Measurements from ENCODE around the gene ZCCHC24. TPM values are rescaled to one million over a fixed set of nuclear protein-coding genes. Genes with fewer than 3 reads are reported as not detected.

Gene ZCCHC24
- total RNA-seq, 2 experiments from 2014 or later: 0.78 to 0.80 TPM

DNA sequence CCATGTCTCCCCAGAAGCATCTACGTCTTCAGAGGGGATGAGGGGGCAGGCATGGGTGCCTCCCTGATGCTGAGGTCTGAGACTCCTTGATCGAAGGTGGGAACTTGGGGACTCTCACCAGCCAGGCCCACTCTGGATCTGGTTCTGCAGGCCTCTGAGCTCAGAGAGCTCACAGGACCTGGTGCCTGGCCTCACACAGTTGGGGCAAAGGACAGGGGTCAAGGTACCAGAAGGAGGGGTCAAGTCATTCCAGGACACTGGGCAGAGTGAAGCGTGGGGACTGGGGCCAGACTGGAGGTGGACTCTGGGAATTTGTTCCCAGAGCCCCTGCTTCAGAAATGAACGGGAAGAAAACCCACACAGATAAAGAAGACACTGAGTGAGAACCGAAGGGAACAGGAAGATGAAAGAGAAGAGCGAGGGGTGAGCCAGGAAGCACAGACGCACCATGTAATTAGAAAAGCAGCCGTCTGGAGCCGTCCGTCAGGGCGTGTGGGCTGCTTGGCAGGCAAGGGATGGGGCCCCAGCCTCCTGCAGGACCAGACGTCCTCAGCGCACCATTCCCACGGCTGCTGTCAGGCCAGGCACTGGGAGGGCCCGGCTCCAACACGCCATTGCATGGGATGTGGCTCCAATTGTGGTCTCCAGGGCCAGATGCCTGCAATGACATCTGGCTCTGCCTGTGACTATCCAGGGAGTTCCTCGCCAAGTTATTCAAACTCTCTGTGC lies 47.7 kb downstream of the ZCCHC24 start:
- Mint-ChIP-seq H3K9me3 (no peaks in the 10 kb centered on the region), H3K4me1 (no peaks in the 10 kb centered on the region), H3K4me3 (no peak overlapping the region), H3K27ac (no peak overlapping the region), H3K36me3 (no peaks in the 10 kb centered on the region), H3K27me3 (peaks cover 4% of the 10 kb centered on the region)
- no peak for DNase-seq

DNA sequence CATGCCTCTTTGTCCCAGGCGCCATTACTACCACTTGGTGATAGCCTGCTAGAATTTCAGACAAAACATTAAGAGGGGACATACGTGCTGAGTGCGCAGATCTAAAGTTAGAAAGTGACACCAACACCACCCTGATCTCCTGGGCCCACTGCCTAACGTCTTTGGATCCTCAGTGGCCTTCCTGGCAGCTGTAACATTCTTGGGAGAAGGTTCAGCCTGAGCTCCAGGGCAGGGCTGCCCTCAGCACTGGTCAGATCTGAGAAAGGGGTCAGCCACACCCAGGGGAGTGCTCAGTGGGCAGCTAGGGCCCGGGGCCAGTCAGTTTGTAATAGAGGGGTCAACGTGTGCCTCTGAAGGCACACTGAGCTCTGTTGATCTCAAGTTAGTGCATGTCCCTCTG lies 48.4 kb downstream of the ZCCHC24 start:
- no peaks in the 10 kb centered on the region for H3K36me3 Mint-ChIP-seq
- no peak overlapping the region for H3K4me3 Mint-ChIP-seq
- no peak overlapping the region for H3K27ac Mint-ChIP-seq
- H3K4me1 Mint-ChIP-seq: no peaks in the 10 kb centered on the region
- H3K27me3 Mint-ChIP-seq: peaks cover 3% of the 10 kb centered on the region
- H3K9me3 Mint-ChIP-seq: no peaks in the 10 kb centered on the region
- DNase-seq: no peak

DNA sequence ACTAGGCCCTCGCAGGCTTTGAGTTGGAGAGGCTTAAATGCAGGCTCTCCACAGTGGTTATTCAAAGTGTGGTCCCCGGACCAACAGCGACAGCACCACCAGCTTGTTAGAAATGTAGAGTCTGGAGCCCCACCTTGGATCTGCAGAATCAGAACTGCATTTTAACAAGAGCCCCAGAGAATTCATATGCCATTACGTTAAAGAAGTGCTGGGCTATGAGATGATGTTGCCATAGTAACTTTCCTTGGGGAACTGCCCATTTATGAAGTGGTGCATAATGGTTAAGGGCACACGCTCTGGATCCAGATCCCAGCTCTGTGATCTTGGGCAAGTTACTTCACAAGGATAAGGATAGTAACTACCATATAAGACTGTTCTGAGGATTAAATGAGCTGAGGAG lies 48.9 kb downstream of the ZCCHC24 start:
- no peak for DNase-seq
- no peaks in the 10 kb centered on the region for H3K4me1 Mint-ChIP-seq
- no peaks in the 10 kb centered on the region for H3K9me3 Mint-ChIP-seq
- no peaks in the 10 kb centered on the region for H3K36me3 Mint-ChIP-seq
- H3K4me3 Mint-ChIP-seq: no peak overlapping the region
- no peak overlapping the region for H3K27ac Mint-ChIP-seq
- peaks cover 3% of the 10 kb centered on the region for H3K27me3 Mint-ChIP-seq

DNA sequence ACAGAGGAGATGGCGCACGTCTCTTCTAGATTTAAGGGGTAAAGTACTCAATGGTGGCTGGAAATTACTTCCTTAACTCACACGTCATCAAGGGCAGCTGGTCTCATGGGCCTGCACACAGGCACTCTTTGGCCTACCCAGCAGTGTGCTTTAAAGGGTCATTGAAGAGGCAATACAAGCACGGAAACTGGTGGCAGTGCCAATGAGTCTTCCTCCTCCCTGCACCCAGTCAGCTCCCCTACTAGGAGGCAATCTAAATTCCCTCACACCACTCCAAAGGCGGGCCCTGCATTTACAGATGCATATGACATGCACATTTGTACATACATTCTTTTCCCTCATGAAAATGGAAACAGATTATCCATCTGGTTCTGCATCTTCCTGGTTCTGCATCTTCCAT lies 50.8 kb downstream of the ZCCHC24 start:
- Mint-ChIP-seq H3K36me3 (no peaks in the 10 kb centered on the region), H3K4me1 (no peaks in the 10 kb centered on the region), H3K4me3 (no peak overlapping the region), H3K9me3 (no peaks in the 10 kb centered on the region), H3K27me3 (peaks cover 3% of the 10 kb centered on the region), H3K27ac (no peak overlapping the region)
- DNase-seq: no peak

DNA sequence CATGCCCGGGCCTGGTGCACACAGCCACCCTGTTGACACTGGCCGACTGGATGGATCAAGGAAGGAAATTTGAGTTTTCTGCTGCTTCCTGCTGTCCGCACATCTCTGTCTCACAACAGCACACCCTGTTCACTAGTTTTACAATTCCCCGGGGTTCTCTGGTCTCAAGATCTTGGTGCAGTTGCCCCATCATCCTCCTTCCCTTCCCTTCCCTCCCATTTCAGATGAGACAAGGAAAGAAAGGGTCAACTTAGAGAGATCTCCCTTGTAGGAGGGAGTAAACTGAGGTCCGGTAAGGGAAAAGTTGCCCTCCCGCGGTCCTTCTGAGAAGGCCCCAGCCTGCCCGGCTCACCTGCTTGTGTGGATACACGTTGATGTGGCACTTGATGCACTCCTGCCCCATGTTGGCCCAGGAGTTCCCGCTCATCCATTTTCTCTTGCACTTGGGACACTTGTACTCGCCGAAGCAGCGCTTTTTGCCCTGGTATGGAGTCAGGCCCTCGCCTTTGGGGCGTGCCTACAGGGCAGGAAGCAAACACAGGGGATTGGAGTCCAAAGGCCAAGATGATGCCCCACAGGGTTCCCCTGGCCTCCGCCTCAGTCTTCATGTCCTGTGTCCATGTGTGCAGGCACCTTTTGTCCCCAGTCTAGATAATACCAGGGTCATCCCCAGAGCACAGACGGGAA lies 51.4 kb downstream of the ZCCHC24 start:
- no peaks in the 10 kb centered on the region for H3K27me3 Mint-ChIP-seq
- H3K9me3 Mint-ChIP-seq: no peaks in the 10 kb centered on the region

DNA sequence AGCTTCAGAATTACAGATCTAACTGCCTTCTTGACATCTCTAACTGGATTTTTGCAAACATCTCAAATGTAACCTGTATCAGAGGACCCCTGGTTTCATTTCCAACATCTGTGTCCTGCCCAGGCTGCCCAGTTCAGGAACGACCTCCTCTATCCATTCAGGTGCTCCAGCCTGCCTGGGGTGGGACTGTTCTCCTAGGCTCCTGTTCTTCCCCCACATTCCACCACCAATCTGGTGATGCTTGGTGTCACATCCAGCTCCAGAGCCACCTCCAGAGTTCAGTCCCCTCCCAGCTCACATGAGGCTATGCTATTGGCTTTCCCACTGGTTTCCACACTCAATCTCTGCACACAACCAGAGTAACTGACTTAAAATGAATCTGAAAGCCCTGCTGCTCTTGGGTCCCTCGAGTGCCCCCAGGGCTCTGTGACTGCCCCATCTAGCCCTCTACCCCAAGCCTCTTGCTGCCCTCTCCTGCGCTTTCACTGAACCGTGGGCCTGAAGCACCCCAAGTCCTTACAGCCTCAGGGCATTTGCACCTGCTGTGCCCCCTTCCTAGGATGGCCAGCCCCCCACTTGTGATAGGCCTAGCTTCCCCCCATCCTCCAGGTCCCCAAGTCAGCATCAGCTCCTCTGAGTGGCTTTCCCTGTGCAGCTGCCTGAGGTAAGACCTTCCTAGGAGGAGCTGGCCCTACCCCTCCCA lies 52.1 kb downstream of the ZCCHC24 start:
- no peak overlapping the region for H3K4me3 Mint-ChIP-seq
- H3K27me3 Mint-ChIP-seq: no peaks in the 10 kb centered on the region
- H3K27ac Mint-ChIP-seq: no peak overlapping the region
- no peaks in the 10 kb centered on the region for H3K4me1 Mint-ChIP-seq
- no peak for DNase-seq
- H3K9me3 Mint-ChIP-seq: no peaks in the 10 kb centered on the region
- no peaks in the 10 kb centered on the region for H3K36me3 Mint-ChIP-seq

More for the DNA sequence above, 51.4 kb downstream of the ZCCHC24 start:
- H3K27ac Mint-ChIP-seq: no peak overlapping the region
- no peaks in the 10 kb centered on the region for H3K4me1 Mint-ChIP-seq
- no peak overlapping the region for H3K4me3 Mint-ChIP-seq
- no peak for DNase-seq
- no peaks in the 10 kb centered on the region for H3K36me3 Mint-ChIP-seq

DNA sequence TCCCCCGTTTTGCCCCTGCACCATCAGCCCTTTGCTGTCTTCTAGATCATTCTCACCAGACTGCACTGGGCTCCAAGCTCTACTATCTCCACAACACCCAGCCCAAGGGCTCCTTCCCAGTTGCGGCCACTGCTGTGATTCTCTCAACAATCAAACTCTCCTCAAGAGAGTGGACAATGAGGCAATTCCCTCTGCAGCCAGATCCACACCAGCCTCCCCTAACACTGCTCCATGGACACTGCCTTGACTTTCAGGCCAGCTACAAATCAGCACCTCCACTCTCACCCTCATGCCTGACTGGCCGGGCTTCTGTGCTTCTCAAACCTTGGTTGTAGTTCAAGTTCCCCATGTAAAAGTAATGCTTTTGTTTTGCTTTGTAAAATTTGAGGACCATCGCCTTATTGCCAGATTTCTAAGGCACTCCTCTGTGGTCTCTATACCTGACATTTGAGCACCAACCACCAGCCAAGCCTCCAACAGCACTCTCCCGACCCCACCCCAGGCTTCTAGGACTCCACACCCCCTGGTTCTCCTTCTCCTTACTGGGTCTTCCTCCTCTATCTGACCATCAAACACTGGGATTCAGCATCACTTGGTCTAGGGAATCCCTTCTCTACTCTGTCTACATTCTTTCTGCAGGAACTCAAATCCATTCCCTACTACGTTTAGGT lies 52.8 kb downstream of the ZCCHC24 start:
- no peak overlapping the region for H3K27ac Mint-ChIP-seq
- H3K4me1 Mint-ChIP-seq: no peaks in the 10 kb centered on the region
- H3K4me3 Mint-ChIP-seq: no peak overlapping the region
- H3K36me3 Mint-ChIP-seq: no peaks in the 10 kb centered on the region
- no peak for DNase-seq
- H3K27me3 Mint-ChIP-seq: no peaks in the 10 kb centered on the region
- H3K9me3 Mint-ChIP-seq: no peaks in the 10 kb centered on the region

DNA sequence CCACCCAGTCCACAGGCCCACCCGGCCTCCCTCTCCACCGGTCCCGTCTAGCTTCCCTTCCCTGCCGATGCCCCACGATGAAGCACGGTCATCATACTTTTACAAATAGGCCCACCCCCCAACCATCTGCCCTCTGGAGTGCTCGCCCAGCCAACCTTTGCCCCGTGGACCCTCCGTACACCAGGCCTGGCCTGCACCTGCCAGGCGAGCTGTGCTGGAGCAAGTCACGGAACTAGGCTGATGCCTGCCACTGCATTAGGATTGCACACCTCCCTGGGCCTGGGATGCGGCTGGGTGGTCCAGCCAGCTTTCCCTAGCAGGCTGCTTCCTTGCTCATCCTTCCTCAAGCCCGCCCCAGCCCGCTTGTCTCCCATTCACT lies 53.4 kb downstream of the ZCCHC24 start:
- Mint-ChIP-seq H3K27me3 (no peaks in the 10 kb centered on the region), H3K9me3 (no peaks in the 10 kb centered on the region), H3K4me1 (no peaks in the 10 kb centered on the region), H3K4me3 (no peak overlapping the region), H3K27ac (no peak overlapping the region), H3K36me3 (no peaks in the 10 kb centered on the region)
- DNase-seq: no peak

DNA sequence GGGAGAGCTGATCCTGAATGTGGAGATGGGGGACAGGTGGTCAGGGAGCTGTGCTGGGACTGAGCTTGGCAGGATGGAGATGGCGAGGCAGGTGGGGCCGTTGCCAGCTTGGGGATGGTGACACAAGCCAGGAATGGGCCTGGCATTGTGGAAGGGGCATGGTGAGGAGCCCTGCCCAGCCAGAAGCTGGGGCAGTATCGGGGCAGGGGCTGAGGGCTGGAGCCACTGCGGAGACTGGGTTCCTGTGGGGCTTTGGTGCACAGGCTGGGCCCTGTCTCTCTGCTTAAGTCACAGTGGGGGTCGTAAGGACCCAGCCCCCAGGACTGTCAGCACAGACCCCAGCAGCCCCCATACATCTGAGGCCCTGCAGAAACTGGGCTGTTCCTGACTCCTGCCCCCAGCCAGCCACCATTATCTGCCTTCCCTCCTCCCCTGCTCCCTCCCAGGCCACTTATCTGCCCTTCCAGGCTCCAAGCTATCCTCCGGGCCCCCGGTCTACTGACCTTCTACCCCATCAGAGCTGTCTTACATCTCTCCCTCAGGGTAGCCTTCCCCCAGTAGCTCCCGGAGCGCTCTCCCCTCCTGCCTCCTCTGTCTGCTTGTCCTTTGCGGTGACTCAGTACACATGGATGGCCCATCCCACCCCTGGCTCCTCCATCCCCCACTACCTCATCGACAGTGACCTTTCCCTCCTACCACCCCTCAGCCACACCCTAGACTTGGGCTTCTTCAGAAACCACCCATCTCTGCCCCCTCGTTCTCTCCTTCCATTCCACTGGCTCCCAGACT lies 54.0 kb downstream of the ZCCHC24 start:
- H3K4me1 Mint-ChIP-seq: no peaks in the 10 kb centered on the region
- H3K27me3 Mint-ChIP-seq: no peaks in the 10 kb centered on the region
- H3K9me3 Mint-ChIP-seq: no peaks in the 10 kb centered on the region
- H3K36me3 Mint-ChIP-seq: no peaks in the 10 kb centered on the region
- H3K27ac Mint-ChIP-seq: no peak overlapping the region
- no peak overlapping the region for H3K4me3 Mint-ChIP-seq
- no peak for DNase-seq

DNA sequence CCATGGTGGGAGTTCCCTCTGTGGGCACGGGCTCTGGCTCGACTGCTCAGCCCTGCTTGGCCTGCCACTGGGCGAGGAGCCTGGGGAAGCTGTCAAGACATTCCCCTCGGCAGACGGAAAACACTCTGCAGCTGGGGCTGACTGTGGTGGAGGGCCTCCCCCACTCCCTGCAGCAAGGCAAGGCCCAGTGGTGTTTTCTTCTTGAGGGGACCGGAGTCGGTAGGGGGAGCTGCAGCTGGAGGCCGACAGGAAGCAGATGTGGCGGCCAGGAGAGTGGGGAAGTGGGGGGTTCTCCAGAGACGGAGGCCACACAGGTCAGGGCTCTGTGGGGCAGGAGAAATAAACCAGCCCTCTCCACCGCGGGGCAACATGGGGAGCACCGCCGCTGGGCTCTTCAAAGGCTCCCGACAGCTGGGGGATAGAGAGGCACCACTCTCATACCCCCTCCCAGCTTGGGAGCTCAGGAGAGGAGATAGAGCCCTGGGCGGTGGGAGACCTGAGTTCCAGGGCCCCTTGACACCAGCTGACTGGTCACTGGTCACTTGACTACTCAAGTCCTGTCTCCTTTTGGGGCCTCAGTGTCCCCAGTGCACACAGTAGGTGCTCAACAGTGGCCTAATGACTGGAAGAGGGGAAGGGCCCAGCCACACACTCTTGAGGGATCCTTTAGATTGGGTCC lies 54.7 kb downstream of the ZCCHC24 start:
- Mint-ChIP-seq H3K4me1 (no peaks in the 10 kb centered on the region), H3K36me3 (no peaks in the 10 kb centered on the region), H3K4me3 (peak overlapping the region; percentile 11), H3K9me3 (no peaks in the 10 kb centered on the region), H3K27me3 (no peaks in the 10 kb centered on the region), H3K27ac (no peak overlapping the region)
- peak; percentile 22 for DNase-seq

DNA sequence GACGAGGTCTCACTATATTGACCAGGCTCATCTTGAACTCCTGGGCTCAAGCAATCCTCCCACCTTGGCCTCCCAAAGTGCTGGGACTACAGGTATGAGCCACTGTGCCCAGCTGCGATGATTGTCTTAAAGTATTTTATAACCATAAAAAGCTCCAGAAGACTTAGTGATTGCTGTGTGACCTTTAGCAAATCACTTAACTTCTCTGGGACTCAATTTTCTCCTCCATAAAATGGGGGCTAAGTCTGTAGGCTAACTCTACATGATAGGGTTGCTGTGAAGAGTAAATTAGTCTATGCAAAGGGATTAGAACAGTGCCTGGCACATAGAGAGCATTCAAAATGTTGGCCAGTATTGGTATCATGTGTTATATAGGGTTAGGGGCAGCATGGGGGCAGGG lies 55.4 kb downstream of the ZCCHC24 start:
- Mint-ChIP-seq H3K4me1 (no peaks in the 10 kb centered on the region), H3K27ac (no peak overlapping the region), H3K36me3 (no peaks in the 10 kb centered on the region), H3K4me3 (no peak overlapping the region), H3K9me3 (no peaks in the 10 kb centered on the region), H3K27me3 (no peaks in the 10 kb centered on the region)
- DNase-seq: no peak

DNA sequence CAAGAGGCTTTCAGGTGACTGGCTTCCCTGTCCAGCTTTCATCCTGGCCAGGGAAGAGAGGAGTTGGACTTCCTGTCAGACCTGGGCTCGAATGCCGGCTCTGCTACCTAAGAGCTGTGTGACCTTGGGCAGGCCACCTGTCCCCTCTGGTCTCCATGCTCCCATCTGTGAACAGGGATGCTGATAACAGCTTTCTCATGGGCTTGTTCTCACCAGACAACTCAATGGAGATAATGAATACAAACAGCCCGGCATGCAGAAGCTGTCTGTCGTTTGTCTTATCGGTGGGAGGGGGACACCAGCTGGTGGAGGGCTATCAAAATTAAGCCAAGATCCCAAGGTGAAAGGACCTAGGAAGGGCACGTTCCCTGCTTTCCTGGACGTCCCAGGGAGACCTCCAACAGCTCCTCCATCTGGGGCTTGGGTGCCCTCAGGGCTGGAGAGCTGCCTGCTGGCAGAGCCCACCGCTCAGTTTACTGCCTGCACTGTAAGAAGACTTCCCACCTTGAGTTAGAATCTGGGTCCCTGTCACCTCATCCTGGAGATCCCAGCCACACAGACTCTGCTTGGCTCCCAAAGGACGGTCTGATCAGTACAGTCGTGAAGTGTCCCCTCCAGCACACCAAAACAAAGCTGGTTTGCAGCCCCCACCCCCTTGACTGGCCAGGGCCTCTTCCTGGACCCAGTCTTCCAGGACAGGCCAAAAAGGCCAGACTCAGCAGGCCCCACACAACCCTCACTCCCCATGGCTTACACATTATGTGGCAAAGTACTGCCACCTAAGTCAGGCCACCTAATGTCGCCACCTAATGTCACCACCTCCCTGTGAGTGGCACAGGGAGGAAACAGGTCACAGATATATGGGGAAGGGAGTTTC lies 57.2 kb downstream of the ZCCHC24 start:
- no peaks in the 10 kb centered on the region for H3K9me3 Mint-ChIP-seq
- no peak for DNase-seq
- no peaks in the 10 kb centered on the region for H3K4me1 Mint-ChIP-seq
- no peaks in the 10 kb centered on the region for H3K27me3 Mint-ChIP-seq
- H3K4me3 Mint-ChIP-seq: no peak overlapping the region
- H3K27ac Mint-ChIP-seq: no peak overlapping the region
- H3K36me3 Mint-ChIP-seq: no peaks in the 10 kb centered on the region

DNA sequence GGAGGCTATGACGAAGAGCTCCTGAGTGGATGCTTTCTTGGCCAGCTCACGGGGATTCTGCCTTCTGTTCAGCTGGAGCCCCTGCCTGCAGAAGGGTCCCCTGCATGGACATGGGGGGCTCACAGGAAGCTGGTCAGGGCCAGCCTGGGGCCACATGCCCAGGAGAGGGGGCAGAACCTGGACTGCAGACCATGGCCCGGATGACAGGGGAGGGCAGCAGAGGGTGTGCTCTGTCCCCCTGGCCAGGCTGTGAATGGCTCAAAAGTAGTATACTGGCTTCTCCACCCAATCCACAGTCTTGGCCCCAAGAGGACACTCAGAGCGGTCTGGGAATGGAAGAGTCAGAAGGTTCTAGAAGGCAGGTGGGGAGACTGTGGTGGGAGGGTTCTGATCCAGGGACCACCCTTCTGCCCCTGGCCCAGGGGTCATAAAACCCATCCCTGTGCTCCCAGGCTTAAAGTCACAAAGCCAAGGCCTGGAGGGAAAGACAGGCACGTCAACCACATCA lies 57.9 kb downstream of the ZCCHC24 start:
- Mint-ChIP-seq H3K36me3 (no peaks in the 10 kb centered on the region), H3K4me1 (no peaks in the 10 kb centered on the region), H3K27me3 (no peaks in the 10 kb centered on the region), H3K9me3 (no peaks in the 10 kb centered on the region), H3K27ac (no peak overlapping the region), H3K4me3 (no peak overlapping the region)
- DNase-seq: no peak

All from activated naive CD8-positive, alpha-beta T cell treated with anti-CD3 and anti-CD28 coated beads for 36 hours (primary cell).